IMR-90 (cell line): ENCODE measurements around the gene RNH1. TPM values are rescaled to one million over a fixed set of nuclear protein-coding genes. Genes with fewer than 3 reads are reported as not detected.

ENCODE experiments used
- ATAC-seq: fragments of 200-7000 bp; cut with Tn5 transposase; 2 replicates; pipeline ENCODE4 v1.9.1; 2020; ENCODE audit warnings: low read depth, mild to moderate bottlenecking, moderate library complexity
- BruUV-seq: library from RNA; stranded (reverse); fragments of 400-500 nt; replicated peaks from 2 replicates; lab custom pipeline; 2021; lab: Mats Ljungman, UMichigan
- CTCF ChIA-PET: fragments of 300-600 bp; formaldehyde crosslinking; extraction: SDS; loops from one replicate; lab custom pipeline; 2021; ENCODE audit warnings: antibody characterized with exemption; lab: Yijun Ruan, JAX
- POLR2A ChIA-PET: fragments of 300-600 bp; sonication (Branson Sonifier 250); formaldehyde crosslinking; loops from one replicate; lab custom pipeline; 2022; ENCODE audit warnings: antibody characterized with exemption; ENCODE audit not compliant: unreplicated experiment; lab: Charles Lee
- DNase-seq: peaks from one replicate; pipeline ENCODE4 v3.0.0; 2013
- H2AFZ ChIP-seq: replicated peaks from 2 replicates; pipeline ENCODE3; 2013; ENCODE audit warnings: low read length, mild to moderate bottlenecking; ENCODE audit not compliant: poor library complexity
- H2AK5ac ChIP-seq: 2 replicates; pipeline ENCODE4 v1.6.1; 2013; ENCODE audit warnings: low read depth, low read length, inconsistent platforms
- H2AK9ac ChIP-seq: replicated peaks from 2 replicates; pipeline ENCODE3; 2013; ENCODE audit warnings: mild to moderate bottlenecking, low read depth, low read length, moderate library complexity; ENCODE audit not compliant: poor library complexity
- H2BK120ac ChIP-seq: 2 replicates; pipeline ENCODE4 v1.6.1; 2013; ENCODE audit warnings: low read depth, low read length, inconsistent platforms
- H2BK15ac ChIP-seq: 3 replicates; pipeline ENCODE4 v1.6.1; 2013; ENCODE audit warnings: low read depth, low read length, inconsistent platforms
- H2BK20ac ChIP-seq: 2 replicates; pipeline ENCODE4 v1.6.1; 2013; ENCODE audit warnings: low read depth, mild to moderate bottlenecking, inconsistent platforms, low read length, moderate library complexity
- H2BK5ac ChIP-seq: 2 replicates; pipeline ENCODE4 v1.6.1; 2013; ENCODE audit warnings: mild to moderate bottlenecking, low read depth, low read length, inconsistent platforms; ENCODE audit not compliant: poor library complexity, severe bottlenecking
- H3K14ac ChIP-seq: replicated peaks from 2 replicates; pipeline ENCODE4 v1.6.1; 2013; ENCODE audit warnings: low read depth, low read length, inconsistent platforms
- H3K18ac ChIP-seq: 2 replicates; pipeline ENCODE4 v1.6.1; 2013; ENCODE audit warnings: low read depth, low read length, control low read depth
- H3K23ac ChIP-seq: 2 replicates; pipeline ENCODE4 v1.6.1; 2013; ENCODE audit warnings: low read depth, low read length, inconsistent platforms
- H3K27ac ChIP-seq: 2 replicates; pipeline ENCODE4 v1.5.1; 2013; ENCODE audit warnings: mild to moderate bottlenecking, control low read depth, low read length; ENCODE audit not compliant: insufficient read depth
- H3K27me3 ChIP-seq: 2 replicates; pipeline ENCODE4 v1.6.1; 2013; ENCODE audit warnings: low read length; ENCODE audit not compliant: control insufficient read depth, insufficient read depth
- H3K36me3 ChIP-seq: 2 replicates; pipeline ENCODE4 v1.6.1; 2013; ENCODE audit warnings: low read length, mixed read lengths; ENCODE audit not compliant: control insufficient read depth, insufficient read depth
- H3K4ac ChIP-seq: 2 replicates; pipeline ENCODE4 v1.6.1; 2013; ENCODE audit warnings: low read depth, low read length, inconsistent platforms
- H3K4me1 ChIP-seq: 2 replicates; pipeline ENCODE4 v1.6.1; 2013; ENCODE audit warnings: low read length, mixed read lengths; ENCODE audit not compliant: control insufficient read depth, insufficient read depth
- H3K4me2 ChIP-seq: 2 replicates; pipeline ENCODE4 v1.6.1; 2013; ENCODE audit warnings: low read depth, mild to moderate bottlenecking, control low read depth, low read length, moderate library complexity
- H3K4me3 ChIP-seq: 2 replicates; pipeline ENCODE4 v1.5.1; 2013; ENCODE audit warnings: low read depth, mild to moderate bottlenecking, control low read depth, low read length, moderate library complexity; ENCODE audit not compliant: insufficient read depth
- H3K56ac ChIP-seq: 2 replicates; pipeline ENCODE4 v1.6.1; 2013; ENCODE audit warnings: low read length, inconsistent platforms; ENCODE audit not compliant: insufficient read depth; ENCODE audit errors: extremely low read depth
- H3K79me1 ChIP-seq, 2 experiments: 2 replicates each; pipeline ENCODE4 v1.6.1; 2013; ENCODE audit warnings: low read length in 2 of 2, inconsistent platforms in 1 of 2, low read depth in 1 of 2
- H3K9ac ChIP-seq: 2 replicates; pipeline ENCODE4 v1.6.1; 2013; ENCODE audit warnings: low read depth, low read length, control low read depth
- H3K9me1 ChIP-seq: 2 replicates; pipeline ENCODE4 v1.6.1; 2013; ENCODE audit warnings: low read length, inconsistent platforms; ENCODE audit not compliant: insufficient read depth
- H3K9me3 ChIP-seq: 2 replicates; pipeline ENCODE4 v1.6.1; 2013; ENCODE audit warnings: low read length; ENCODE audit not compliant: control insufficient read depth, insufficient read depth
- H4K20me1 ChIP-seq: 2 replicates; pipeline ENCODE4 v1.6.1; 2013; ENCODE audit warnings: low read length, inconsistent platforms; ENCODE audit not compliant: insufficient read depth
- H4K5ac ChIP-seq: 2 replicates; pipeline ENCODE4 v1.6.1; 2013; ENCODE audit warnings: mild to moderate bottlenecking, low read depth, low read length, control low read depth
- H4K8ac ChIP-seq, 2 experiments: 2 replicates each; pipeline ENCODE4 v1.6.1; 2013; ENCODE audit warnings: low read depth in 2 of 2, low read length in 2 of 2, control low read depth in 1 of 2, inconsistent platforms in 1 of 2
- H4K91ac ChIP-seq: 2 replicates; pipeline ENCODE4 v1.6.1; 2013; ENCODE audit warnings: low read depth, low read length, inconsistent platforms; ENCODE audit not compliant: insufficient read depth
- BHLHE40 ChIP-seq: fragments of 150-350 bp; IDR thresholded peaks from 2 replicates; pipeline ENCODE4 v1.6.1; 2016; ENCODE audit warnings: mild to moderate bottlenecking, low read depth, low read length
- CEBPB ChIP-seq: IDR thresholded peaks from 2 replicates; pipeline ENCODE4 v1.6.1; 2012; ENCODE audit warnings: low read depth, low read length, improper control_type of control experiment
- CHD1 ChIP-seq: IDR thresholded peaks from 2 replicates; pipeline ENCODE4 v1.6.1; 2012; ENCODE audit warnings: low read depth, low read length, improper control_type of control experiment
- ELK1 ChIP-seq: fragments of 150-350 bp; IDR thresholded peaks from 2 replicates; pipeline ENCODE4 v1.6.1; 2016; ENCODE audit warnings: low read depth, mild to moderate bottlenecking, low read length, moderate library complexity, borderline replicate concordance
- FOS ChIP-seq: fragments of 150-350 bp; IDR thresholded peaks from 2 replicates; pipeline ENCODE4 v1.6.1; 2016; ENCODE audit warnings: low read depth, low read length
- MAFK ChIP-seq: IDR thresholded peaks from 2 replicates; pipeline ENCODE4 v1.6.1; 2012; ENCODE audit warnings: low read depth, low read length, improper control_type of control experiment
- MAZ ChIP-seq: IDR thresholded peaks from 2 replicates; pipeline ENCODE4 v1.6.1; 2012; ENCODE audit warnings: low read depth, mild to moderate bottlenecking, low read length, improper control_type of control experiment, moderate library complexity, borderline replicate concordance
- MXI1 ChIP-seq: IDR thresholded peaks from 2 replicates; pipeline ENCODE4 v1.6.1; 2012; ENCODE audit warnings: low read depth, mild to moderate bottlenecking, low read length, moderate library complexity, borderline replicate concordance
- NFE2L2 ChIP-seq: fragments of 150-350 bp; IDR thresholded peaks from 2 replicates; pipeline ENCODE4 v1.6.1; 2016; ENCODE audit warnings: low read depth, mild to moderate bottlenecking, low read length
- POLR2A ChIP-seq: IDR thresholded peaks from 2 replicates; pipeline ENCODE4 v1.6.1; 2012; ENCODE audit warnings: mild to moderate bottlenecking, low read depth, low read length
- RAD21 ChIP-seq: IDR thresholded peaks from 2 replicates; pipeline ENCODE4 v1.6.1; 2012; ENCODE audit warnings: low read length, improper control_type of control experiment
- RCOR1 ChIP-seq: IDR thresholded peaks from 2 replicates; pipeline ENCODE4 v1.6.1; 2012; ENCODE audit warnings: mild to moderate bottlenecking, low read length, improper control_type of control experiment; ENCODE audit not compliant: insufficient replicate concordance
- RFX5 ChIP-seq: IDR thresholded peaks from 2 replicates; pipeline ENCODE4 v1.8.0; 2012; ENCODE audit warnings: low read depth, mild to moderate bottlenecking, low read length, moderate library complexity
- SMC3 ChIP-seq: fragments of 150-350 bp; IDR thresholded peaks from 2 replicates; pipeline ENCODE4 v1.6.1; 2016; ENCODE audit warnings: low read depth, mild to moderate bottlenecking, antibody characterized with exemption, low read length, moderate library complexity
- USF2 ChIP-seq: fragments of 150-350 bp; IDR thresholded peaks from 2 replicates; pipeline ENCODE4 v1.6.1; 2017; ENCODE audit warnings: mild to moderate bottlenecking, antibody characterized with exemption, low read length, low read depth
- WGBS, 2 experiments: methylation state at CpG; one replicate each; pipeline versions ENCODE4 v1.1.5 to v1.1.7; 2013; ENCODE audit warnings: missing lambda C conversion rate in 2 of 2; ENCODE audit not compliant: insufficient read length in 1 of 2; ENCODE audit errors: extremely low coverage in 2 of 2; 5-methylcytosine and 5-hydroxymethylcytosine counted together
- dilution Hi-C: fragments of 300-500 bp; cut with HindIII; formaldehyde crosslinking; loops from one replicate; pipeline ENCODE4 v1.14.3; 2018; ENCODE audit warnings: low sequenced_read_pairs; ENCODE audit not compliant: unreplicated experiment
- in situ Hi-C: fragments of 300-500 bp; cut with MboI; formaldehyde crosslinking; loops from 3 replicates; pipeline ENCODE4 v1.14.3; 2019; ENCODE audit warnings: low sequenced_read_pairs, inconsistent platforms, mixed read lengths
- intact Hi-C: fragments of 100-400 bp; cut with micrococcal nuclease; formaldehyde crosslinking; loops from 2 replicates; pipeline ENCODE4 v1.10.0; 2022
- polyA plus RNA-seq, 3 experiments: library from polyadenylated mRNA; depleted of rRNA; stranded (reverse); fragments of >200 nt; gene quantifications; 2 replicates each; pipeline ENCODE4 v1.2.3, GENCODE V29; 2012; ENCODE audit warnings: low replicate concordance in 1 of 3
- total RNA-seq: library from RNA; depleted of rRNA; stranded (reverse); fragments of >200 nt; gene quantifications from 2 replicates; pipeline ENCODE4 v1.2.3, GENCODE V29; 2012
- TF ChIP-seq, protein P1 (sequence below): conservative IDR thresholded peaks from 2 replicates; pipeline ENCODE4 v1.5.1; 2012; ENCODE audit warnings: mild to moderate bottlenecking, low read depth, low read length, improper control_type of control experiment

Gene RNH1
- total and polyA plus RNA-seq, 2 of the 4 experiments (the other 2 are of a cell fraction), result 138 to 247 TPM

GRCh38 chr11:531919-532526, 25.0 kb upstream of the RNH1 start:
- Histone ChIP-seq H3K4me1 (peaks cover 8% of the 10 kb centered on the region), H3K56ac (no peak overlapping the region), H3K9me3 (no peaks in the 10 kb centered on the region), H3K9ac (no peak overlapping the region), H3K18ac (no peak overlapping the region), H3K27me3 (no peaks in the 10 kb centered on the region), H3K27ac (no peak overlapping the region), H2AK5ac (no peak overlapping the region), H2BK20ac (no peak overlapping the region), H4K8ac (no peak overlapping the region), H3K14ac (no peak overlapping the region), H3K4me2 (no peak overlapping the region), H2BK5ac (no peak overlapping the region), H3K4me3 (no peak overlapping the region), H3K9me1 (peaks cover 2% of the 10 kb centered on the region; the same call in 1 of the 2 replicates), H2AFZ (no peak overlapping the region), H4K5ac (no peak overlapping the region), H4K91ac (no peak overlapping the region), H2BK120ac (no peak overlapping the region), H2AK9ac (peak overlapping the region; percentile 57), H3K36me3 (peaks cover 24% of the 10 kb centered on the region; the same call in 1 of the 2 replicates), H2BK15ac (no peak overlapping the region), H3K79me1 (peaks cover 3 to 23% of the 10 kb centered on the region in 2 experiments; a peak in 3 of 4 replicates), H3K23ac (no peak overlapping the region), H3K4ac (no peak overlapping the region), H4K20me1 (peaks cover 24% of the 10 kb centered on the region)
- ATAC-seq (no peak), DNase-seq (no peak)
- dilution Hi-C loops, result no loop called here
- TF ChIP-seq, protein P1, sequence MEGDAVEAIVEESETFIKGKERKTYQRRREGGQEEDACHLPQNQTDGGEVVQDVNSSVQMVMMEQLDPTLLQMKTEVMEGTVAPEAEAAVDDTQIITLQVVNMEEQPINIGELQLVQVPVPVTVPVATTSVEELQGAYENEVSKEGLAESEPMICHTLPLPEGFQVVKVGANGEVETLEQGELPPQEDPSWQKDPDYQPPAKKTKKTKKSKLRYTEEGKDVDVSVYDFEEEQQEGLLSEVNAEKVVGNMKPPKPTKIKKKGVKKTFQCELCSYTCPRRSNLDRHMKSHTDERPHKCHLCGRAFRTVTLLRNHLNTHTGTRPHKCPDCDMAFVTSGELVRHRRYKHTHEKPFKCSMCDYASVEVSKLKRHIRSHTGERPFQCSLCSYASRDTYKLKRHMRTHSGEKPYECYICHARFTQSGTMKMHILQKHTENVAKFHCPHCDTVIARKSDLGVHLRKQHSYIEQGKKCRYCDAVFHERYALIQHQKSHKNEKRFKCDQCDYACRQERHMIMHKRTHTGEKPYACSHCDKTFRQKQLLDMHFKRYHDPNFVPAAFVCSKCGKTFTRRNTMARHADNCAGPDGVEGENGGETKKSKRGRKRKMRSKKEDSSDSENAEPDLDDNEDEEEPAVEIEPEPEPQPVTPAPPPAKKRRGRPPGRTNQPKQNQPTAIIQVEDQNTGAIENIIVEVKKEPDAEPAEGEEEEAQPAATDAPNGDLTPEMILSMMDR, result no peak
- TF ChIP-seq CHD1 (no peak), RCOR1 (no peak), RAD21 (no peak), MXI1 (no peak), USF2 (no peak), POLR2A (no peak), MAFK (no peak), NFE2L2 (no peak), SMC3 (no peak), ELK1 (no peak), FOS (no peak), RFX5 (no peak), MAZ (no peak), CEBPB (no peak), BHLHE40 (no peak)
- no TSS peak for BruUV-seq
- intact Hi-C loops, result no loop called here
- WGBS, 2 experiments, result 93% methylated on average over 3 of the region's 18 CpGs; no CpG with 5 or more reads in 1 of the 2 experiments
- ChIA-PET CTCF (no interaction called here), POLR2A (no interaction called here)
- in situ Hi-C loops, result no loop called here
